WTC11 (cell line): ENCODE data around the gene SIPA1L3. TPM values are rescaled to one million over a fixed set of nuclear protein-coding genes. Genes with fewer than 3 reads are reported as not detected.

Experiments used
- ATAC-seq: fragments of 200-7000 bp; cut with Tn5 transposase; 2 replicates; pipeline ENCODE4 v1.10.0; 2021; ENCODE audit warnings: mild to moderate bottlenecking, moderate library complexity
- CTCF ChIA-PET: fragments of 300-600 bp; sonication (Branson Sonifier 250); formaldehyde crosslinking; loops from one replicate; lab custom pipeline; 2021; ENCODE audit warnings: antibody characterized with exemption; lab: Charles Lee
- POLR2A ChIA-PET: fragments of 350-600 bp; sonication (Branson Sonifier 250); formaldehyde crosslinking; loops from one replicate; lab custom pipeline; 2021; ENCODE audit warnings: antibody characterized with exemption; lab: Charles Lee
- DNase-seq: peaks from one replicate; pipeline ENCODE4 v3.0.0; 2021; ENCODE audit warnings: low spot score
- H3K27ac Mint-ChIP-seq: 2 replicates; pipeline ENCODE4 v1.8.0; 2021; ENCODE audit warnings: mixed read lengths
- H3K27me3 Mint-ChIP-seq: 2 replicates; pipeline ENCODE4 v1.8.0; 2021; ENCODE audit warnings: low read depth, mild to moderate bottlenecking, moderate library complexity, mixed read lengths
- H3K36me3 Mint-ChIP-seq: 2 replicates; pipeline ENCODE4 v1.8.0; 2021; ENCODE audit warnings: mixed read lengths
- H3K4me1 Mint-ChIP-seq: 2 replicates; pipeline ENCODE4 v1.8.0; 2022; ENCODE audit warnings: mixed read lengths
- H3K4me3 Mint-ChIP-seq: 2 replicates; pipeline ENCODE4 v1.8.0; 2021; ENCODE audit warnings: mild to moderate bottlenecking, moderate library complexity, mixed read lengths
- H3K9me3 Mint-ChIP-seq: 2 replicates; pipeline ENCODE4 v1.8.0; 2021; ENCODE audit warnings: mixed read lengths
- ATF1 ChIP-seq: sonication (generic); formaldehyde crosslinking; IDR thresholded peaks from 2 replicates; pipeline ENCODE4 v1.8.1; 2023; ENCODE audit warnings: mild to moderate bottlenecking, moderate library complexity, missing genetic modification reagents
- CREB1 ChIP-seq: sonication (generic); formaldehyde crosslinking; IDR thresholded peaks from 2 replicates; pipeline ENCODE4 v1.8.0; 2023; ENCODE audit warnings: mild to moderate bottlenecking, missing genetic modification reagents
- FOXJ3 ChIP-seq: sonication (generic); formaldehyde crosslinking; IDR thresholded peaks from 2 replicates; pipeline ENCODE4 v1.9.0; 2021; ENCODE audit warnings: missing genetic modification reagents, mild to moderate bottlenecking, borderline replicate concordance
- HMGA2 ChIP-seq: fragments of 250-450 bp; sonication (Bioruptor Pico); IDR thresholded peaks from 2 replicates; pipeline ENCODE4 v1.4.0; 2021; ENCODE audit warnings: mild to moderate bottlenecking, moderate library complexity
- ZNF138 ChIP-seq: sonication (generic); formaldehyde crosslinking; conservative IDR thresholded peaks from 2 replicates; pipeline ENCODE4 v1.8.1; 2022; ENCODE audit warnings: mild to moderate bottlenecking, moderate library complexity, missing genetic modification reagents
- ZNF423 ChIP-seq: fragments of 250-450 bp; sonication (Bioruptor Pico); IDR thresholded peaks from 2 replicates; pipeline ENCODE4 v2.1.2; 2022; ENCODE audit warnings: mild to moderate bottlenecking, moderate library complexity
- total RNA-seq: library from RNA; stranded (reverse); gene quantifications from 3 replicates; pipeline ENCODE4 v1.2.3, GENCODE V29; 2021
- TF ChIP-seq, protein P1 (sequence below): fragments of 250-450 bp; sonication (Bioruptor Pico); IDR thresholded peaks from 2 replicates; pipeline ENCODE4 v1.9.0; 2021; ENCODE audit warnings: mild to moderate bottlenecking, borderline replicate concordance
- TF ChIP-seq, protein P2 (sequence below): sonication (generic); formaldehyde crosslinking; IDR thresholded peaks from 2 replicates; pipeline ENCODE4 v1.8.0; 2022; ENCODE audit warnings: mild to moderate bottlenecking, missing genetic modification reagents
- TF ChIP-seq, protein P3 (sequence below): sonication (generic); formaldehyde crosslinking; IDR thresholded peaks from 2 replicates; pipeline ENCODE4 v1.8.1; 2022; ENCODE audit warnings: mild to moderate bottlenecking, missing genetic modification reagents, moderate library complexity, borderline replicate concordance
- TF ChIP-seq, protein P4 (sequence below): sonication (generic); formaldehyde crosslinking; IDR thresholded peaks from 2 replicates; pipeline ENCODE4 v1.8.0; 2023; ENCODE audit warnings: mild to moderate bottlenecking, missing genetic modification reagents
- TF ChIP-seq, protein P5 (sequence below): sonication (generic); formaldehyde crosslinking; IDR thresholded peaks from 2 replicates; pipeline ENCODE4 v1.8.1; 2023; ENCODE audit warnings: mild to moderate bottlenecking, moderate library complexity, missing genetic modification reagents
- TF ChIP-seq, protein P6 (sequence below): sonication (generic); formaldehyde crosslinking; IDR thresholded peaks from 2 replicates; pipeline ENCODE4 v1.8.1; 2022; ENCODE audit warnings: low read depth, missing genetic modification reagents, borderline replicate concordance

The SIPA1L3 gene
- total RNA-seq, 1 experiment from 2014 or later = 41.5 TPM

DNA sequence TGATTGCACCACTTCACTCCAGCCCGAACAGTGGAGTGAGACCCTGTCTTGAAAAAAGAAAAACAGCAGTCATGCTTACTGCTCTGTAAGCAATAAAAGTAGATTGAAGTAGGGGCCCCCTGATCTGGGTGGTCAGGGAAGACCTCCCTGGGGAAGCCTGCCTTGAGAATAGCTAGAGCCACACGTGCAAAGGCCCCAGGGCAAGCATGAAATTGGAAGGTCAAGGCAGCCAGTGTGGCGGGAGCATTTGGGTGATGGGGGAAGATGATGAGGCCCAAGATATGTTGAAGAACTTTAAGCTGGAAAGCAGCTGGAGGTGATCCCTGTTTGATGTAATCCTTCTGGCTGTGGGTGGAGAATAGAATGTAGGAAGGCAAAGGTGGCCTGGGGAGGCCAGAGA lies 104.4 kb downstream of the SIPA1L3 start (continued):
- TF ChIP-seq, protein P1, sequence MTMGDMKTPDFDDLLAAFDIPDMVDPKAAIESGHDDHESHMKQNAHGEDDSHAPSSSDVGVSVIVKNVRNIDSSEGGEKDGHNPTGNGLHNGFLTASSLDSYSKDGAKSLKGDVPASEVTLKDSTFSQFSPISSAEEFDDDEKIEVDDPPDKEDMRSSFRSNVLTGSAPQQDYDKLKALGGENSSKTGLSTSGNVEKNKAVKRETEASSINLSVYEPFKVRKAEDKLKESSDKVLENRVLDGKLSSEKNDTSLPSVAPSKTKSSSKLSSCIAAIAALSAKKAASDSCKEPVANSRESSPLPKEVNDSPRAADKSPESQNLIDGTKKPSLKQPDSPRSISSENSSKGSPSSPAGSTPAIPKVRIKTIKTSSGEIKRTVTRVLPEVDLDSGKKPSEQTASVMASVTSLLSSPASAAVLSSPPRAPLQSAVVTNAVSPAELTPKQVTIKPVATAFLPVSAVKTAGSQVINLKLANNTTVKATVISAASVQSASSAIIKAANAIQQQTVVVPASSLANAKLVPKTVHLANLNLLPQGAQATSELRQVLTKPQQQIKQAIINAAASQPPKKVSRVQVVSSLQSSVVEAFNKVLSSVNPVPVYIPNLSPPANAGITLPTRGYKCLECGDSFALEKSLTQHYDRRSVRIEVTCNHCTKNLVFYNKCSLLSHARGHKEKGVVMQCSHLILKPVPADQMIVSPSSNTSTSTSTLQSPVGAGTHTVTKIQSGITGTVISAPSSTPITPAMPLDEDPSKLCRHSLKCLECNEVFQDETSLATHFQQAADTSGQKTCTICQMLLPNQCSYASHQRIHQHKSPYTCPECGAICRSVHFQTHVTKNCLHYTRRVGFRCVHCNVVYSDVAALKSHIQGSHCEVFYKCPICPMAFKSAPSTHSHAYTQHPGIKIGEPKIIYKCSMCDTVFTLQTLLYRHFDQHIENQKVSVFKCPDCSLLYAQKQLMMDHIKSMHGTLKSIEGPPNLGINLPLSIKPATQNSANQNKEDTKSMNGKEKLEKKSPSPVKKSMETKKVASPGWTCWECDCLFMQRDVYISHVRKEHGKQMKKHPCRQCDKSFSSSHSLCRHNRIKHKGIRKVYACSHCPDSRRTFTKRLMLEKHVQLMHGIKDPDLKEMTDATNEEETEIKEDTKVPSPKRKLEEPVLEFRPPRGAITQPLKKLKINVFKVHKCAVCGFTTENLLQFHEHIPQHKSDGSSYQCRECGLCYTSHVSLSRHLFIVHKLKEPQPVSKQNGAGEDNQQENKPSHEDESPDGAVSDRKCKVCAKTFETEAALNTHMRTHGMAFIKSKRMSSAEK (CRISPR knock-in tag) = no peak
- TF ChIP-seq, all 79 proteins: peak for 0

DNA sequence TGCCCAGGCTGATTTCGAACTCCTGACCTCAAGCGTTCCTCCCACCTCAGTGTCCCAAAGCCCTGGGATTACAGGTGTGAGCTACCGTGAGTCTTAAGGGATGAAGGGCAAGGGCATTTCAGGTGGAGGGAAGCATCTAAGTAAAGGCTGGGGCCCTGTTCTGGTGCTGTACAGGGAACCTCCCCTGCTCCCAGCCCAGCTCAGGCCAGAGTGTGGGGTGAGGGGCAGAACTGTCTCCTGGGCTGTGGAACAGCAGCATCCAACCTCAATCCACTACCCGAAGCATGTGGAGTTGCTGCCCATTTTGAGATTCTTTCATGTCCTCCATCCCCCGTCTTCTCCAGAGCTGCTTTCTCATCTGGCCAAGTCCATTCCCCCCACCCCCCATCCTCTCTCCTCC lies 105.3 kb downstream of the SIPA1L3 start:
- Mint-ChIP-seq H3K4me3 (no peak overlapping the region), H3K4me1 (peaks cover 33% of the 10 kb centered on the region), H3K27ac (peak overlapping the region; percentile 99), H3K9me3 (no peaks in the 10 kb centered on the region), H3K36me3 (no peaks in the 10 kb centered on the region), H3K27me3 (no peaks in the 10 kb centered on the region)
- DNase-seq (no peak), ATAC-seq (peak; percentile 53)
- ChIA-PET POLR2A (interaction anchor here (2.1 kb wide), 1 partner anchor 8 kb away, joined by 17 read pairs; no protein-coding TSS in a partner anchor), CTCF (interaction anchor here (0.6 to 2.1 kb wide), 10 partner anchors 8 to 114 kb away, joined by 3 to 14 read pairs (median 4); no protein-coding TSS in a partner anchor)
- TF ChIP-seq, protein P2, sequence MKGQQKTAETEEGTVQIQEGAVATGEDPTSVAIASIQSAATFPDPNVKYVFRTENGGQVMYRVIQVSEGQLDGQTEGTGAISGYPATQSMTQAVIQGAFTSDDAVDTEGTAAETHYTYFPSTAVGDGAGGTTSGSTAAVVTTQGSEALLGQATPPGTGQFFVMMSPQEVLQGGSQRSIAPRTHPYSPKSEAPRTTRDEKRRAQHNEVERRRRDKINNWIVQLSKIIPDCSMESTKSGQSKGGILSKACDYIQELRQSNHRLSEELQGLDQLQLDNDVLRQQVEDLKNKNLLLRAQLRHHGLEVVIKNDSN (CRISPR knock-in tag) = no peak
- TF ChIP-seq, protein P1 (CRISPR knock-in tag) = no peak
- TF ChIP-seq, protein P3, sequence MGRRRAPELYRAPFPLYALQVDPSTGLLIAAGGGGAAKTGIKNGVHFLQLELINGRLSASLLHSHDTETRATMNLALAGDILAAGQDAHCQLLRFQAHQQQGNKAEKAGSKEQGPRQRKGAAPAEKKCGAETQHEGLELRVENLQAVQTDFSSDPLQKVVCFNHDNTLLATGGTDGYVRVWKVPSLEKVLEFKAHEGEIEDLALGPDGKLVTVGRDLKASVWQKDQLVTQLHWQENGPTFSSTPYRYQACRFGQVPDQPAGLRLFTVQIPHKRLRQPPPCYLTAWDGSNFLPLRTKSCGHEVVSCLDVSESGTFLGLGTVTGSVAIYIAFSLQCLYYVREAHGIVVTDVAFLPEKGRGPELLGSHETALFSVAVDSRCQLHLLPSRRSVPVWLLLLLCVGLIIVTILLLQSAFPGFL (CRISPR knock-in tag) = no peak
- no peak for TF ChIP-seq ZNF423 (CRISPR knock-in tag)
- TF ChIP-seq, protein P4, sequence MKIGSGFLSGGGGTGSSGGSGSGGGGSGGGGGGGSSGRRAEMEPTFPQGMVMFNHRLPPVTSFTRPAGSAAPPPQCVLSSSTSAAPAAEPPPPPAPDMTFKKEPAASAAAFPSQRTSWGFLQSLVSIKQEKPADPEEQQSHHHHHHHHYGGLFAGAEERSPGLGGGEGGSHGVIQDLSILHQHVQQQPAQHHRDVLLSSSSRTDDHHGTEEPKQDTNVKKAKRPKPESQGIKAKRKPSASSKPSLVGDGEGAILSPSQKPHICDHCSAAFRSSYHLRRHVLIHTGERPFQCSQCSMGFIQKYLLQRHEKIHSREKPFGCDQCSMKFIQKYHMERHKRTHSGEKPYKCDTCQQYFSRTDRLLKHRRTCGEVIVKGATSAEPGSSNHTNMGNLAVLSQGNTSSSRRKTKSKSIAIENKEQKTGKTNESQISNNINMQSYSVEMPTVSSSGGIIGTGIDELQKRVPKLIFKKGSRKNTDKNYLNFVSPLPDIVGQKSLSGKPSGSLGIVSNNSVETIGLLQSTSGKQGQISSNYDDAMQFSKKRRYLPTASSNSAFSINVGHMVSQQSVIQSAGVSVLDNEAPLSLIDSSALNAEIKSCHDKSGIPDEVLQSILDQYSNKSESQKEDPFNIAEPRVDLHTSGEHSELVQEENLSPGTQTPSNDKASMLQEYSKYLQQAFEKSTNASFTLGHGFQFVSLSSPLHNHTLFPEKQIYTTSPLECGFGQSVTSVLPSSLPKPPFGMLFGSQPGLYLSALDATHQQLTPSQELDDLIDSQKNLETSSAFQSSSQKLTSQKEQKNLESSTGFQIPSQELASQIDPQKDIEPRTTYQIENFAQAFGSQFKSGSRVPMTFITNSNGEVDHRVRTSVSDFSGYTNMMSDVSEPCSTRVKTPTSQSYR (CRISPR knock-in tag) = no peak
- no peak for TF ChIP-seq ZNF138 (CRISPR knock-in tag)
- TF ChIP-seq, protein P5, sequence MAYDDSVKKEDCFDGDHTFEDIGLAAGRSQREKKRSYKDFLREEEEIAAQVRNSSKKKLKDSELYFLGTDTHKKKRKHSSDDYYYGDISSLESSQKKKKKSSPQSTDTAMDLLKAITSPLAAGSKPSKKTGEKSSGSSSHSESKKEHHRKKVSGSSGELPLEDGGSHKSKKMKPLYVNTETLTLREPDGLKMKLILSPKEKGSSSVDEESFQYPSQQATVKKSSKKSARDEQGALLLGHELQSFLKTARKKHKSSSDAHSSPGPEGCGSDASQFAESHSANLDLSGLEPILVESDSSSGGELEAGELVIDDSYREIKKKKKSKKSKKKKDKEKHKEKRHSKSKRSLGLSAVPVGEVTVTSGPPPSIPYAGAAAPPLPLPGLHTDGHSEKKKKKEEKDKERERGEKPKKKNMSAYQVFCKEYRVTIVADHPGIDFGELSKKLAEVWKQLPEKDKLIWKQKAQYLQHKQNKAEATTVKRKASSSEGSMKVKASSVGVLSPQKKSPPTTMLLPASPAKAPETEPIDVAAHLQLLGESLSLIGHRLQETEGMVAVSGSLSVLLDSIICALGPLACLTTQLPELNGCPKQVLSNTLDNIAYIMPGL (CRISPR knock-in tag) = no peak
- TF ChIP-seq HMGA2 (CRISPR knock-in tag) = no peak
- no peak for TF ChIP-seq FOXJ3 (CRISPR knock-in tag)
- TF ChIP-seq, protein P6, sequence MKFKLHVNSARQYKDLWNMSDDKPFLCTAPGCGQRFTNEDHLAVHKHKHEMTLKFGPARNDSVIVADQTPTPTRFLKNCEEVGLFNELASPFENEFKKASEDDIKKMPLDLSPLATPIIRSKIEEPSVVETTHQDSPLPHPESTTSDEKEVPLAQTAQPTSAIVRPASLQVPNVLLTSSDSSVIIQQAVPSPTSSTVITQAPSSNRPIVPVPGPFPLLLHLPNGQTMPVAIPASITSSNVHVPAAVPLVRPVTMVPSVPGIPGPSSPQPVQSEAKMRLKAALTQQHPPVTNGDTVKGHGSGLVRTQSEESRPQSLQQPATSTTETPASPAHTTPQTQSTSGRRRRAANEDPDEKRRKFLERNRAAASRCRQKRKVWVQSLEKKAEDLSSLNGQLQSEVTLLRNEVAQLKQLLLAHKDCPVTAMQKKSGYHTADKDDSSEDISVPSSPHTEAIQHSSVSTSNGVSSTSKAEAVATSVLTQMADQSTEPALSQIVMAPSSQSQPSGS (CRISPR knock-in tag) = no peak
- TF ChIP-seq ATF1 (CRISPR knock-in tag) = no peak
- no peak for TF ChIP-seq CREB1 (CRISPR knock-in tag)
